ENCODE data around the gene ARHGAP19. TPM values are rescaled to one million over a fixed set of nuclear protein-coding genes. Genes with fewer than 3 reads are reported as not detected.

Gene ARHGAP19
- total RNA-seq, 3 donors from 2014 or later = 6.4 to 34.4 (median 14.4) TPM

- intact Hi-C loops (cut with DNase I; ENCODE audit: low total_unique reads) = no loop called here
- Histone ChIP-seq H3K36me3 (no peaks in the 10 kb centered on the region), H3K4me1 (no peaks in the 10 kb centered on the region), H3K9me3 (no peaks in the 10 kb centered on the region), H3K4me3 (no peak overlapping the region), H3K27me3 (no peaks in the 10 kb centered on the region), H3K27ac (no peak overlapping the region)
- no peak for DNase-seq (ENCODE audit: low spot score in 2 of 2)
- TF ChIP-seq, protein P1, sequence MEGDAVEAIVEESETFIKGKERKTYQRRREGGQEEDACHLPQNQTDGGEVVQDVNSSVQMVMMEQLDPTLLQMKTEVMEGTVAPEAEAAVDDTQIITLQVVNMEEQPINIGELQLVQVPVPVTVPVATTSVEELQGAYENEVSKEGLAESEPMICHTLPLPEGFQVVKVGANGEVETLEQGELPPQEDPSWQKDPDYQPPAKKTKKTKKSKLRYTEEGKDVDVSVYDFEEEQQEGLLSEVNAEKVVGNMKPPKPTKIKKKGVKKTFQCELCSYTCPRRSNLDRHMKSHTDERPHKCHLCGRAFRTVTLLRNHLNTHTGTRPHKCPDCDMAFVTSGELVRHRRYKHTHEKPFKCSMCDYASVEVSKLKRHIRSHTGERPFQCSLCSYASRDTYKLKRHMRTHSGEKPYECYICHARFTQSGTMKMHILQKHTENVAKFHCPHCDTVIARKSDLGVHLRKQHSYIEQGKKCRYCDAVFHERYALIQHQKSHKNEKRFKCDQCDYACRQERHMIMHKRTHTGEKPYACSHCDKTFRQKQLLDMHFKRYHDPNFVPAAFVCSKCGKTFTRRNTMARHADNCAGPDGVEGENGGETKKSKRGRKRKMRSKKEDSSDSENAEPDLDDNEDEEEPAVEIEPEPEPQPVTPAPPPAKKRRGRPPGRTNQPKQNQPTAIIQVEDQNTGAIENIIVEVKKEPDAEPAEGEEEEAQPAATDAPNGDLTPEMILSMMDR (IDR thresholded peaks at IDR 0.05) = no peak
- TF ChIP-seq POLR2AphosphoS5 (IDR thresholded peaks at IDR 0.05) (no peak), POLR2A (IDR thresholded peaks at IDR 0.05) (no peak)
These were observed 9.8 kb upstream of the ARHGAP19 start for GRCh38 chr10:97302088-97302791.

- no peak overlapping the region for H3K27ac ChIP-seq
- intact Hi-C loops (cut with DNase I; ENCODE audit: low total_unique reads) = no loop called here
These were observed 8.5 kb upstream of the ARHGAP19 start for GRCh38 chr10:97300980-97301379.

GRCh38 chr10:97298223-97298571 is 5.8 kb upstream of the ARHGAP19 start:
- H3K9me3 ChIP-seq = no peaks in the 10 kb centered on the region
- DNase-seq (ENCODE audit: low spot score in 2 of 2) = no peak
- H3K4me3 ChIP-seq = no peak overlapping the region
- no peaks in the 10 kb centered on the region for H3K4me1 ChIP-seq
- no peak for TF ChIP-seq POLR2A (IDR thresholded peaks at IDR 0.05)
- TF ChIP-seq, protein P1 (IDR thresholded peaks at IDR 0.05) = no peak
- no peak for TF ChIP-seq POLR2AphosphoS5 (IDR thresholded peaks at IDR 0.05)
- intact Hi-C loops (cut with DNase I; ENCODE audit: low total_unique reads) = no loop called here
- H3K36me3 ChIP-seq = no peaks in the 10 kb centered on the region
- no peak overlapping the region for H3K27ac ChIP-seq
- H3K27me3 ChIP-seq = no peaks in the 10 kb centered on the region

More at GRCh38 chr10:97300980-97301379, 8.5 kb upstream of the ARHGAP19 start:
- no peaks in the 10 kb centered on the region for H3K36me3 ChIP-seq
- H3K27me3 ChIP-seq = no peaks in the 10 kb centered on the region
- no peaks in the 10 kb centered on the region for H3K9me3 ChIP-seq
- no peaks in the 10 kb centered on the region for H3K4me1 ChIP-seq
- no peak for DNase-seq (ENCODE audit: low spot score in 2 of 2)
- TF ChIP-seq POLR2AphosphoS5 (IDR thresholded peaks at IDR 0.05) = no peak
- TF ChIP-seq POLR2A (IDR thresholded peaks at IDR 0.05) = no peak
- TF ChIP-seq, protein P1 (IDR thresholded peaks at IDR 0.05) = no peak
- no peak overlapping the region for H3K4me3 ChIP-seq

- no peaks in the 10 kb centered on the region for H3K27me3 ChIP-seq
- no peaks in the 10 kb centered on the region for H3K4me1 ChIP-seq
- no peak overlapping the region for H3K27ac ChIP-seq
- no peaks in the 10 kb centered on the region for H3K36me3 ChIP-seq
- no peak overlapping the region for H3K4me3 ChIP-seq
- TF ChIP-seq POLR2A (IDR thresholded peaks at IDR 0.05) = no peak
- TF ChIP-seq, protein P1 (IDR thresholded peaks at IDR 0.05) = no peak
- no peak for TF ChIP-seq POLR2AphosphoS5 (IDR thresholded peaks at IDR 0.05)
- no peak for DNase-seq (ENCODE audit: low spot score in 2 of 2)
- H3K9me3 ChIP-seq = no peaks in the 10 kb centered on the region
- intact Hi-C loops (cut with DNase I; ENCODE audit: low total_unique reads) = no loop called here
These were observed 5.3 kb upstream of the ARHGAP19 start for GRCh38 chr10:97297556-97298222.

DNA sequence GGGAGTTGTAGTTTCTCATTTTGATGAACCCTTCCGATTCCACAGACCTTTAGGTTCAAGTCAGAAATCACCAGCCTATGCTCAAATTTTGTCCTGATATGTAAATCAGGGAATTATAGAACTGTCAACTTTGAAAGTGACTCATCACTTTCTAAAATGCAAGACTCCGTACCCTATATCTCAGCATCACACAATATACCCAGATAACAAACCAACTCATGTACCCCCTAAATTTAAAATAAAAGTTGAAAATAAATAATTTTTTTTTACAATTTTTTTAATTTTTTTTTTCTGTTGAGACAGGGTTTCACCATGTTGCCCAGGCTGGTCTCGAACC is 393 bp upstream of the ARHGAP19 start:
- no peak for DNase-seq (ENCODE audit: low spot score in 2 of 2)
- no peaks in the 10 kb centered on the region for H3K9me3 ChIP-seq
- TF ChIP-seq POLR2A (IDR thresholded peaks at IDR 0.05) (no peak), POLR2AphosphoS5 (IDR thresholded peaks at IDR 0.05) (no peak)
- TF ChIP-seq, protein P1 (IDR thresholded peaks at IDR 0.05) = no peak
- H3K27me3 ChIP-seq = no peaks in the 10 kb centered on the region
- H3K4me3 ChIP-seq = peak overlapping the region in 1 of 3 donors; percentile 95
- H3K36me3 ChIP-seq = no peaks in the 10 kb centered on the region
- H3K4me1 ChIP-seq = no peaks in the 10 kb centered on the region
- H3K27ac ChIP-seq = no peak overlapping the region
- intact Hi-C loops (cut with DNase I; ENCODE audit: low total_unique reads) = loop anchor here (5.0 kb wide), 1 partner anchor 149 kb away; no protein-coding TSS in a partner anchor
